ENCODE measurements around the gene HPSE2.

- TF ChIP-seq POLR2A (IDR thresholded peaks at IDR 0.05; ENCODE audit: extremely low read depth, insufficient read length) = no peak
- TF ChIP-seq CTCF (IDR thresholded peaks at IDR 0.05; ENCODE audit: low read depth, low read length) = no peak
Measured at GRCh38 chr10:98528166-98528804, 707.4 kb downstream of the HPSE2 start.
